Suprapubic skin (tissue), 3 donors: ENCODE results near the gene PER1.

Experiments used
- CTCF ChIP-seq, 2 donors: fragments of 200-600 bp in 1 of 2; fragments of 450-650 bp in 1 of 2; sonication (generic) in 1 of 2; IDR thresholded peaks; one replicate each; pipeline ENCODE4 v1.5.1; 2016 to 2019; ENCODE audit warnings: antibody characterized with exemption in 2 of 2, mild to moderate bottlenecking in 1 of 2, moderate library complexity in 1 of 2
- POLR2AphosphoS5 ChIP-seq, 3 donors: sonication (generic); formaldehyde crosslinking; IDR thresholded peaks; one replicate each; pipeline ENCODE4 v1.6.1; 2017; ENCODE audit warnings: antibody characterized with exemption in 3 of 3

- TF ChIP-seq CTCF (IDR thresholded peaks at IDR 0.05), result no peak
- no peak for TF ChIP-seq POLR2AphosphoS5 (IDR thresholded peaks at IDR 0.05)
These were observed 7.6 kb downstream of the PER1 start for GRCh38 chr17:8144401-8145231.
